WERI-Rb-1 (cell line): ENCODE results near the gene JPH4.

Source experiments
- DNase-seq: peaks from one replicate; pipeline ENCODE4 v3.0.0-alpha.2; 2020
- H3K27ac ChIP-seq: fragments of 250-450 bp; sonication (Bioruptor Pico); 2 replicates; pipeline ENCODE4 v1.5.1; 2020; ENCODE audit warnings: mild to moderate bottlenecking, moderate library complexity
- H3K27me3 ChIP-seq: fragments of 250-450 bp; sonication (Bioruptor Pico); 2 replicates; pipeline ENCODE4 v1.5.1; 2021; ENCODE audit warnings: mild to moderate bottlenecking, low read depth, moderate library complexity; ENCODE audit not compliant: insufficient read depth, severe bottlenecking
- H3K36me3 ChIP-seq: fragments of 250-450 bp; sonication (Bioruptor Pico); 2 replicates; pipeline ENCODE4 v1.5.1; 2020; ENCODE audit warnings: mild to moderate bottlenecking, moderate library complexity
- H3K4me3 ChIP-seq: 2 replicates; pipeline ENCODE4 v1.5.1; 2011; ENCODE audit warnings: low read depth, mild to moderate bottlenecking, control low read depth, low read length
- H3K9me3 ChIP-seq: fragments of 250-450 bp; sonication (Bioruptor Pico); 2 replicates; pipeline ENCODE4 v1.5.1; 2021; ENCODE audit warnings: mild to moderate bottlenecking, moderate library complexity; ENCODE audit not compliant: severe bottlenecking
- CTCF ChIP-seq: IDR thresholded peaks from 2 replicates; pipeline ENCODE4 v1.5.1; 2011; ENCODE audit warnings: low read depth, mild to moderate bottlenecking, control low read depth, inconsistent platforms, low read length

JPH4 gene

GRCh38 chr14:23546450-23547035 lies 32.0 kb downstream of the JPH4 start:
- Histone ChIP-seq H3K4me3 (no peak overlapping the region), H3K27ac (no peak overlapping the region), H3K9me3 (no peaks in the 10 kb centered on the region), H3K36me3 (no peaks in the 10 kb centered on the region; the same call in 1 of the 2 replicates), H3K27me3 (no peaks in the 10 kb centered on the region)
- no peak for TF ChIP-seq CTCF
- DNase-seq: no peak

GRCh38 chr14:23545740-23546365 lies 32.7 kb downstream of the JPH4 start:
- Histone ChIP-seq H3K9me3 (no peaks in the 10 kb centered on the region), H3K4me3 (no peak overlapping the region), H3K36me3 (no peaks in the 10 kb centered on the region; the same call in 1 of the 2 replicates), H3K27ac (no peak overlapping the region), H3K27me3 (no peaks in the 10 kb centered on the region)
- no peak for DNase-seq
- TF ChIP-seq CTCF: no peak

GRCh38 chr14:23544511-23545447 lies 33.8 kb downstream of the JPH4 start:
- H3K27me3 ChIP-seq: no peaks in the 10 kb centered on the region
- no peak overlapping the region for H3K4me3 ChIP-seq
- TF ChIP-seq CTCF: no peak
- H3K36me3 ChIP-seq: no peaks in the 10 kb centered on the region; the same call in 1 of the 2 replicates
- H3K27ac ChIP-seq: no peak overlapping the region
- DNase-seq: no peak
- no peaks in the 10 kb centered on the region for H3K9me3 ChIP-seq

- Histone ChIP-seq H3K4me3 (no peak overlapping the region), H3K27me3 (no peaks in the 10 kb centered on the region)
These were observed 35.2 kb downstream of the JPH4 start for GRCh38 chr14:23543403-23543802.

GRCh38 chr14:23542261-23542660 lies 36.3 kb downstream of the JPH4 start:
- Histone ChIP-seq H3K9me3 (no peaks in the 10 kb centered on the region), H3K36me3 (no peaks in the 10 kb centered on the region; the same call in 1 of the 2 replicates), H3K4me3 (no peak overlapping the region), H3K27me3 (no peaks in the 10 kb centered on the region), H3K27ac (no peak overlapping the region)
- TF ChIP-seq CTCF: no peak
- DNase-seq: no peak

More at GRCh38 chr14:23543403-23543802, 35.2 kb downstream of the JPH4 start:
- Histone ChIP-seq H3K36me3 (no peaks in the 10 kb centered on the region; the same call in 1 of the 2 replicates), H3K9me3 (no peaks in the 10 kb centered on the region), H3K27ac (no peak overlapping the region)
- TF ChIP-seq CTCF: no peak
- DNase-seq: no peak
